H54 (cell line): Measurements from ENCODE around the gene RAI14.
A peak's percentile ranks its signal among the peaks of the same experiment; 100 is the strongest.
"Not testable (repeated sequence)": the region's sequence is repeated elsewhere in the genome, so short reads cannot be mapped to it uniquely, and the experiment has no call there.

Source experiments
- DNase-seq: peaks from one replicate; pipeline ENCODE4 v3.0.0; 2011; ENCODE audit warnings: low spot score, mixed read lengths; ENCODE audit not compliant: insufficient read length
- FAIRE-seq: peaks from 3 replicates; lab custom pipeline; 2011; peaks lifted over from hg19 to GRCh38; lab: Jason Lieb, UNC
- POLR2A ChIP-seq: IDR thresholded peaks from 2 replicates; pipeline ENCODE4 v1.6.1; 2011; ENCODE audit warnings: low read depth, mild to moderate bottlenecking, low read length

The RAI14 gene

DNA sequence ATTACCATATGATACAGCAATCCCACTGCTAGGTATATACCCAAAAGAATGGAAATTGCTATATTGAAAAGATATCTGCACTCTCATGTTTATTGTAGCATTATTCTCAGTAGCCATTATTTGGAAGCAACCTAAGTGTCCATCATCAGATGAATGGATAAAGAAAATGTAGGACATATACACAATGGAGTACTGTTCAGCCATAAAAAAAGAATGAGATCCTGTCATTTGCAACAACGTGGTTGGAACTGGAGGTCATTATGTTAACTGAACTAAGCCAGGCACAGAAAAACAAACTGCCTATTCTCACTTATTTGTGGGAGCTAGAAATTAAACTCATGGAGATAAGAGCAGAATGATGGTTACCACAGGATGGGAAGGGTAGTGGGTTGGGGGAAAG, 119.8 kb downstream of the RAI14 start:
- DNase-seq (no peak), FAIRE-seq (no peak)
- no peak for TF ChIP-seq POLR2A

DNA sequence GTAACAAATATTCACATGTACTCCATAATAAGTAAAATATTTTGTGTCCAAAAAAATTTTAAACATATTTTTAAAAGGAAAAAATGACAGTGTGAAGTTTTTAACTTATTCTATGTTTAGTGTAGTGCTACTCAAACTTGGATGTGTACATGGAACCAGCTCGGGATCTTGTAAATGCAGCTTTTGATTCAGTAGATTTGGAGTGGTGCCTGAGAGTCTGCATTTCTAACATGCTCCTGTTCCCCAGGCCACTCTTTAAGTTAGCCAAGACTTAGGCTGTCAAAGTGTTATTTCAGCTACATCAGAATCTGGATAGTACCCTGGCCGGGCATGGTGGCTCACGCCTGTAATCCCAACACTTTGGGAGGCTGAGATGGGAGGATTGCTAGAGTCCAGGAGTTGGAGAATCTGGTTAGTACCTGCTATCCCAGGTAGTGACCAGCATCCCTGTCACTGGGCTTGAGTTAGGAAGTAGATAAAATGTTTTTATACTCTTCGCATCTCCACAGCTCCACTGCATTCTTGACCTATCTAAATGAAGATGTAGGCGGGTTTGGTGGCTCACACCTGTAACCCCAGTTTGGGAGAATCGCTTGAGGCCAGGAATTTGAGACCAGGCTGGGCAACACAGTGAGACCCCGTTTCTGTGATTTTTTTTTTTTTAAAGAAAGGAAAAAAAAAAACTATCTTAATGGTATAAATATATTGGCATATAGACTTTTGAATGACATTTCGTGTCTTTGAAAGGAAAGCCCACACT, 122.1 kb downstream of the RAI14 start:
- TF ChIP-seq POLR2A, result no peak
- DNase-seq (no peak), FAIRE-seq (no peak)

DNA sequence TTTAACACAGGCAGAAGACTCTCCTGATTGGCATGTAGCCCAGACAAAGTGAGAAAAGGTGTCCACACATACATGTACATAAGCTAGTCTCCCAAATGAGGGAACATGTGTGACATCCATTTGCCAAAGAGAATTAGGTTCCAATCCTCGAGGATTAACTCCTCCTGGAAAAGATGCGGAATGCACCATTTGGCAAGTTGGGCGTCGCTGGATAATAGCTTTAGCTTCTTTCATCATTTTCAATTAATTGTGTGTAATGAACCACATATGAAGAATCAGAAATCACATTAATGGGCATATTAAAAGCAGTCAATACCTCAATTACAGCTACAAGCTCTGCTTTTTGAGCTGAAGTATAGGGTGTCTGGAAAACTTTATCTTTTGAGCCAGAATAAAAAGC, 127.8 kb downstream of the RAI14 start:
- FAIRE-seq, result not testable (repeated sequence)

DNA sequence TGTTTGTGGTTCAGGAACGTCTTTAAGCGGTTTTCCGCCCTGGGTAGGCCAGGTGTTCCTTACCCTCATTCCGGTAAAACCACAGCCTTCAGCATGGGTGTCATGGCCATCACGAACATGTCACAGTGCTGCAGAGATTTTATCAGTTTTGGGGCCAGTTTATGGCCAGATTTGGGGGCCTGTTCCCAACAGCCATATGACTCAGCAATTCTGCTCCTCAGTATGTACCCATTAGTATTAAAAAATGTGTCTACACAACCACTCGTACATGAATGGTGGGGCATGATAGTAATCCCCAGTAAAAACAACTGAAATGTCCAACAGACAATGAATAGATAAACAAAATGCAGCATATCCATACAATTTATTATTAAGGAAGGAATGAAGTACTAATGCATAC, 130.9 kb downstream of the RAI14 start:
- DNase-seq (no peak), FAIRE-seq (no peak)
- no peak for TF ChIP-seq POLR2A

More for the DNA sequence above, 127.8 kb downstream of the RAI14 start:
- not testable (repeated sequence) for DNase-seq

DNA sequence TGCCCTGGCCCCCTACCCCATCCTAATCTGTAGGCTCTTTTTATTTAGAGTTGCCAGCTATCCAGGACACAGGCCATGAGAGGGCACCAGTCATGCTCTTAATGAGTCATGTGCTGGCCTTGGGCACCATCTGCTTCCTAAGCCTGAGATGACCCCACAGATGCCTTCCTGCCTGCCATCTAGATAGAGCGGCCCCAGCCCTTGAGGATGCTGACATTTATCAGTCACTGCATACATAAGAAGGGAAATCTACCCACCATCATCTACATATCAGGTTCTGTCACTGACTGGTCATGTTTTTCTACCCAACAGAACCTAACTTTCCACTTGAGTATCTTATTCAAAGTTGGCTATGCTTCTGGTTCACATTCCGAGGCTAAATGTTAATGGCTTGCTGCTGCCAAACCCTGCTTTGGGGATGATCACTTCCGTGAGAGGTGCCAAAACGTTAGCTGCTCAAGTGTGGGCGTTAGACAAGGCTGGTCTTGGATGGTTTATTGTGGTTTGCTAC, 132.9 kb downstream of the RAI14 start:
- DNase-seq, result peak; percentile 23

DNA sequence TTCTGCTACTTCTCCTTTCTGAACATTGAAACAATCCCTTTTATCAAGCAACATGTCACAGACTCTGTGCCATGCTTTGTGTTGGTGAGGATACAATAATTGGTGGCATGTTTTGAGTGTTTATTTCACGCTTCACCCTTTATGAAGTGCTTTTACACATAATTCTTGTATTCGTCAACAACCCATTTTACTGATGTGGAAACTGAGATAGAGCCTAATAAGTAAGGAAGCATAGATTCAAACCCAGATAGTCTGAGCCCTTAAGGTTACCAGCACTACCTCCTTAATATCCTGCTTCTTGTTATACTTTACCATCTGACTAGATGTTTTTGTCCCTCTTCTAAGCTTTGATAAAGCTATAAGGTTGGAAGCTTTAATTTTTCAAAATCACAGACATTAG, 133.5 kb downstream of the RAI14 start:
- no peak for FAIRE-seq
- no peak for TF ChIP-seq POLR2A
- no peak for DNase-seq

More for the DNA sequence above, 132.9 kb downstream of the RAI14 start:
- FAIRE-seq, result peak; percentile 38
- no peak for TF ChIP-seq POLR2A

GRCh38 chr5:34790069-34790468, 133.9 kb downstream of the RAI14 start:
- FAIRE-seq (no peak), DNase-seq (no peak)
- no peak for TF ChIP-seq POLR2A

DNA sequence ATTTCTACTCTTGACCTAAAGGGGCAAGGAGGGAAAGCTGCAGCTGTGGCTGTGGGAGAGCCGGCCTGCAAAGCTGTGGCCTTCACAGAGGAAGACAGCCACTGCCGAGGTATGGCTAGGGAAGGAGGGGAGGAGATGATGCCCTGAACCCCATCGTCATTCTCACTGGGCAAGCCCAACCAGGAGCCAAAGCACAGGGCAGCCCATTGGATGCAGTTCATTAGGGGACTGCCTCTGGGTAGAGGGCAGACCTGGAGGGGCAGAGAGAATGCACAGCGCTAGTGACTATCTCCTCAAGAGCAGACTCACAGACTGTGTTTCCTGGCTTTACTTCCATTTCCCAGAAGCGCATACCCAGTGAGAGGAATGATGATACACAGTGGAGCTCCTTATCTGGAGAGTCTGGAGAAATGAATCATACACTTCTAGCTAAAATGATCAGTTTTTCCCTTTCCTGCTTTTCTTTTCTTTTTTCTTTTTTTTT, 135.7 kb downstream of the RAI14 start:
- TF ChIP-seq POLR2A, result no peak
- FAIRE-seq (no peak), DNase-seq (no peak)

GRCh38 chr5:34802834-34803563, 146.9 kb downstream of the RAI14 start:
- FAIRE-seq, result no peak

DNA sequence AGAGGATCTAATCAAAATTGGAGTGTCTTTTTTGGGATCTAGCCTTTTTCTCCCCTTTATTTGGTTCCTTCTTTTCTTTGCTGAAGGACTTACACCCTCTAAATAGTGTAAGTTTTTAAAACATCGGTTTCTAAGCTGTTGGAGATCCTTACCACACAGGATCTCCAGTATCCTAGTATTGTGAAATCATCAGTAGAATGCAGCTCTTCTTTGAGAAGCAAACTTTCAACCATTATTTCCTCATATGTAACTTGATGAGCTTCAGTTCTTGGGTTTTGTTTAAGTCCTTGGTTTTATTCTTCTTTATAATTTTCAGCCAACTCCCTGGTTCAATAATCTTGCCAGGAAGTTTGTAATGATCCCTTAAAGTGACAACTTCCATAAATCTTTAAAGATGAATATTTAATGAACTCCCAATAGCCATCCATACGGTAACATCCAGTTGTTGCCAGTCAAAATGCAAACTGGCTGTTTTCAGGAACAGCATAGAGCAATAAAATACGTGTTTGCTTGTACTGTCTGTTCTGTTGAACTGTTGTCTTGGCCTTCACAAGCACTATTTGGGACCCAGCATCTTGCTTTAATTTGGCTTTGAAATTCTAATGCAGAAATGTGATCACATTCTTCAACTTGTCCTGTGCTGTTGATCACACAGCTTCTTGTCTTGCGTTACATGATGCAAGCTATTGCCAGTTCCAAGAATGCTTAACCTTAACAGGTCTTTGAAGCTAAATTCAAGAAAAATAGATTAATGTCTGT, 148.0 kb downstream of the RAI14 start:
- no peak for TF ChIP-seq POLR2A
- DNase-seq (no peak), FAIRE-seq (no peak)

More at GRCh38 chr5:34802834-34803563, 146.9 kb downstream of the RAI14 start:
- no peak for TF ChIP-seq POLR2A
- no peak for DNase-seq

DNA sequence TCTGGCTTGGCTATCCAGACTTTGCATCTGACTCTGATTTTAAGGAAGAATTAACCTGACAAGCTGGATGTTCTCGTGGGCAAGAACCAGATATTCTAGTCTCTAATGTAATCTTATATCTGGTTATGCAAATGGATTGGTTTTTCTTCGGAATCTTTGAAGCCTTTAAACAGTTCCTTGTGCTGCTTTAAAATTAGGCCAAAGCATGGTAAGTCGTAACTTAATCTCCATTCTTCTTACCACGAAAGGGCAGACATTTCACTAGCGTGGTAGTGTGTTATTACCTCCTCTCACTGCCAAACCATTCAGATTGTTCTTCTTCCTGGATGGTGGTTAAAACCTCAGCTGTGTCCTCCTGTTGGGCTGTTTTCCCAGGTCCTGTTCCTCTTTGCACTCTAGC, 148.8 kb downstream of the RAI14 start:
- no peak for FAIRE-seq
- TF ChIP-seq POLR2A, result no peak
- DNase-seq, result no peak

DNA sequence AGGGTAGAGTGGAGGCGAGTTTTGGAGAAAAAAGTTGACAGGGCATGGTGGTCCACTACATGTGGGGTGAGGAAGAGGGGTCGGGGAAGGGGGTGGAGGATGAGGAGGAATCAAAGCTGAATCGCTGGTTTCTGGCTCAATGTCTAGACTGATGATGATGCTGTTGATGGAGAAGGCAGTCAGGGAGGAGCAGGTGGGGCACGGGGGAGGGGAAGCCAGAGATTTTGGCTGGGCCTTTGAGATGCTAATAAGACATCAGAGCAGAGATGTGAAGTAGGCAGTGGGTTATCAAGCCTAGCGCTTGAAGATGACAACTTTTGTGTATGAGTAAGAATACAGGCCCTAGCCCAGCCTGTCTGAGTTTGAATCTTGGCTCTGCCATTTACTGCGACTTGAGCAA, 150.4 kb downstream of the RAI14 start:
- no peak for TF ChIP-seq POLR2A
- DNase-seq, result no peak
- FAIRE-seq, result no peak

GRCh38 chr5:34811706-34812105, 155.6 kb downstream of the RAI14 start:
- no peak for FAIRE-seq

DNA sequence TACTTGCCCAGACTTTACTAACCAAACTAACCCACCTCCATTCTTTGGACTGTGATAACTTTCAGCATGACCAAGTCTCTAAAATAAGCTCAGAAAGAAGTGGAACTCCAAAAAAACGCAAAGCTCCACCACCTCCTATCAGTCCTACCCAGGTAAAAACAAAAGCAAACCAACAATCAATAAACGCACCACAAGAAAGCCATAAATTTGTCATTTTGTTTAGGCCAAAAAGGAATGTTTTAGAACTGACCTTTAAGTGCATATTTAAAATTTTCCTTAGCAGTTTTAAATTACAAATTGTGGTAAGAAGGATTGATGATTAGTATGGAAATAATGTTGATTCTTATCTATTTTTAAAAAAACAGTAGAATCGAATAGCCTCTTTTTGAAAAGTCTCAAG, 157.4 kb downstream of the RAI14 start:
- DNase-seq (no peak), FAIRE-seq (no peak)
- no peak for TF ChIP-seq POLR2A

More at GRCh38 chr5:34811706-34812105, 155.6 kb downstream of the RAI14 start:
- no peak for DNase-seq
- no peak for TF ChIP-seq POLR2A
